Anterior cingulate cortex (tissue), 58 donors: ENCODE data around the gene CTIF.

Experiments
- DNase-seq, 58 donors: peaks; one replicate each; lab custom pipeline; 2025; lab: John Stamatoyannopoulos, UW

The CTIF gene

GRCh38 chr18:48572402-48573126 lies 33.7 kb downstream of the CTIF start:
- no peak for DNase-seq

- DNase-seq, result no peak
These were observed 34.9 kb downstream of the CTIF start for GRCh38 chr18:48573632-48574283.

- DNase-seq, result no peak
These were observed 36.0 kb downstream of the CTIF start for GRCh38 chr18:48574667-48575300.

- DNase-seq, result peak in 2 of 58 donors; percentile 56 to 69
These were observed 36.4 kb downstream of the CTIF start for GRCh38 chr18:48575301-48575657.

GRCh38 chr18:48575658-48576456 lies 37.0 kb downstream of the CTIF start:
- peak in 48 of 58 donors; percentile 28 to 94 (median 74) for DNase-seq

GRCh38 chr18:48576457-48576771 lies 37.6 kb downstream of the CTIF start:
- DNase-seq, result peak in 19 of 58 donors; percentile 21 to 91 (median 72)

GRCh38 chr18:48577478-48578190 lies 38.8 kb downstream of the CTIF start:
- no peak for DNase-seq

- DNase-seq, result no peak
These were observed 39.5 kb downstream of the CTIF start for GRCh38 chr18:48578289-48578688.

- no peak for DNase-seq
These were observed 41.2 kb downstream of the CTIF start for GRCh38 chr18:48580066-48580465.

- DNase-seq, result peak in 11 of 58 donors; percentile 16 to 32 (median 24)
These were observed 42.0 kb downstream of the CTIF start for GRCh38 chr18:48580782-48581181.

- no peak for DNase-seq
These were observed 42.4 kb downstream of the CTIF start for GRCh38 chr18:48581206-48581605.

GRCh38 chr18:48581941-48582340 lies 43.1 kb downstream of the CTIF start:
- DNase-seq, result no peak

GRCh38 chr18:48582946-48583345 lies 44.1 kb downstream of the CTIF start:
- no peak for DNase-seq

GRCh38 chr18:48583573-48583972 lies 44.7 kb downstream of the CTIF start:
- DNase-seq, result no peak

- DNase-seq, result peak in 53 of 58 donors; percentile 25 to 93 (median 68)
These were observed 51.1 kb downstream of the CTIF start for GRCh38 chr18:48589797-48590519.

- peak in 1 of 58 donors; percentile 29 for DNase-seq
These were observed 51.8 kb downstream of the CTIF start for GRCh38 chr18:48590678-48591077.

GRCh38 chr18:48592540-48593171 lies 53.8 kb downstream of the CTIF start:
- peak in 25 of 58 donors; percentile 15 to 73 (median 42) for DNase-seq

- peak in 1 of 58 donors; percentile 20 for DNase-seq
These were observed 55.8 kb downstream of the CTIF start for GRCh38 chr18:48594471-48595094.
